ENCODE measurements around the gene DYNC2I2. TPM values are rescaled to one million over a fixed set of nuclear protein-coding genes. Genes with fewer than 3 reads are reported as not detected.

Gene DYNC2I2
- polyA plus RNA-seq, 2 donors = 45.7 to 48.0 TPM

DNA sequence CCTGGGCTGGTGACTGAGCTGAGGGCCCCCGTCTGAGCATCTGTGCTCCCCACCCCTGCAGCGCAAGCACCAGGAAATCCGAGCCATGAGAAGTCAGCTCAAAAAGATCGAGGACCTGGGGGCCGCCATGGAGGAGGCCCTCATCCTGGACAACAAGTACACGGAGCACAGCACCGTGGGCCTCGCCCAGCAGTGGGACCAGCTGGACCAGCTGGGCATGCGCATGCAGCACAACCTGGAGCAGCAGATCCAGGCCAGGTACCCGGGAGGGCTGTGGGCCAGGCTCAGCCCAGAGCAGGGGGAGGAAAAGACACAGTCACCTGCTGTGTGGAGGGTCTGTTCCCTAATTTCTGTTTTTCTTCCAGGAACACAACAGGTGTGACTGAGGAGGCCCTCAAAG is 24.6 kb downstream of the DYNC2I2 start:
- Histone ChIP-seq H3K9me3 (ENCODE audit: control insufficient read depth in 2 of 2, insufficient read depth in 1 of 2, low read depth in 1 of 2, low read length in 1 of 2) (no peaks in the 10 kb centered on the region), H3K36me3 (ENCODE audit: control insufficient read depth in 2 of 2, insufficient read depth in 2 of 2, low read length in 1 of 2) (peaks cover 44 to 58% of the 10 kb centered on the region in 2 donors), H3K27me3 (ENCODE audit: control insufficient read depth in 1 of 2, insufficient read depth in 2 of 2, low read length in 2 of 2) (no peaks in the 10 kb centered on the region), H3K27ac (ENCODE audit: low read depth in 2 of 2, low read length in 1 of 2) (no peak overlapping the region), H3K4me1 (ENCODE audit: control insufficient read depth in 2 of 2, insufficient read depth in 2 of 2, low read length in 1 of 2) (peaks cover 13 to 38% of the 10 kb centered on the region in 2 donors), H3K4me3 (ENCODE audit: low read depth in 1 of 2, low read length in 2 of 2) (no peak overlapping the region)
- WGBS, 2 donors = 81 to 84% methylated on average over 10 of the region's 10 CpGs

DNA sequence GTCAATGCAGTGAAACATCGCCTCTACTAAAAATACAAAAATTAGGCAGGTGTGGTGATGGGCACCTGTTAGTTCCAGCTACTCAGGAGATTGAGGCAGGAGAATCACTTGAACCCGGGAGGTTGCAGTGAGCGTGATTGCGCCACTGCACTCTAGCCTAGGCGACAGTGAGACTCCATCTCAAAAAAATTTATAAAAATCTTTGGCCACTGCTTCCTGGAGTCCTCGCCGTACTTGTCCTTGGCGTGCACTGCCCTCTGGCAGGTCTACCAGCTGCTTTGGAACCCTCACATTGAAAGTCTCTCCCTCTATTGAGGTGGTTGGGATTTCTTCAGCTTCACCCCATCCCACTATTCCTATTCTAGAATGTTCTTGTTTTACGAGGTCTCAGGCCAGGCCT is 25.0 kb downstream of the DYNC2I2 start:
- H3K9me3 ChIP-seq (ENCODE audit: control insufficient read depth in 2 of 2, insufficient read depth in 1 of 2, low read depth in 1 of 2, low read length in 1 of 2) = no peaks in the 10 kb centered on the region
- no peak overlapping the region for H3K27ac ChIP-seq (ENCODE audit: low read depth in 2 of 2, low read length in 1 of 2)
- WGBS, 2 donors = 93% methylated on average over 9 of the region's 9 CpGs
- H3K4me1 ChIP-seq (ENCODE audit: control insufficient read depth in 2 of 2, insufficient read depth in 2 of 2, low read length in 1 of 2) = peaks cover 13 to 37% of the 10 kb centered on the region in 2 donors
- H3K27me3 ChIP-seq (ENCODE audit: control insufficient read depth in 1 of 2, insufficient read depth in 2 of 2, low read length in 2 of 2) = no peaks in the 10 kb centered on the region
- peaks cover 46 to 59% of the 10 kb centered on the region in 2 donors for H3K36me3 ChIP-seq (ENCODE audit: control insufficient read depth in 2 of 2, insufficient read depth in 2 of 2, low read length in 1 of 2)
- no peak overlapping the region for H3K4me3 ChIP-seq (ENCODE audit: low read depth in 1 of 2, low read length in 2 of 2)

DNA sequence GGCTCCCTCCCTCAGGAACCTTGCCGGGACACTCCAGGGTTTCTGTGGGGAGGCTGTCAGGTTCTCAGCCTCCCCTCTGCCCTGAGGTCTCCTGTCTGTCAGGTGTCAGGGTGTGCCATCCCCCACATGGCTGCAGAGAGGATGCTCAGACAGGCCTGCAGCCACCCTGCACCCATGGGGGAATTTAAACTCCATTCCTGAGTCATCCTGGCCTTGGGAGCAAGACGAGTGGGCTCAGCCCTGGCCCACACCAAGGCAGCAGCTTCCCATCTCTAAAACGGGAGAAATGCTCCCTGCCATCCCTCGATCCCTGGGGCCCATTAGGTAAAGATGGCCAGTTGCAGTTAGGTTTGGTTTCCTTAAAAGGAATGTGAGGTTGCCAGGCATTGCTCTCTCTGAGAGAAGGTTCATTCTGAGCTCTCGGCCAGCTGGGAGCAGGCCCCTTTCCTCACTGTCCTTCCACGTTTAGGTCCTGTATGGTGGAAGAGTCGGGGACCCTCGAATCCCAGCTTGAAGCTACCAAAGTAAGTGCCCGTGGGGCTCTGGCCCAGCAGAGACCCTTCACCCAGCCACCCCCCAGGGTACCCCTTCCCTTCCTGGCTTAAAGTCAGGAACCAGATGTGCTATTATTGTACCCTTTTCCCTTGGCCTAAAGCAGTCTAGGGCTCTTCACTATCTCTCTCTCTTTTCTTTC is 26.6 kb downstream of the DYNC2I2 start:
- H3K4me1 ChIP-seq (ENCODE audit: control insufficient read depth in 2 of 2, insufficient read depth in 2 of 2, low read length in 1 of 2) = peaks cover 6 to 26% of the 10 kb centered on the region in 2 donors
- H3K27ac ChIP-seq (ENCODE audit: low read depth in 2 of 2, low read length in 1 of 2) = no peak overlapping the region
- H3K4me3 ChIP-seq (ENCODE audit: low read depth in 1 of 2, low read length in 2 of 2) = no peak overlapping the region
- no peaks in the 10 kb centered on the region for H3K9me3 ChIP-seq (ENCODE audit: control insufficient read depth in 2 of 2, insufficient read depth in 1 of 2, low read depth in 1 of 2, low read length in 1 of 2)
- peaks cover 46 to 76% of the 10 kb centered on the region in 2 donors for H3K36me3 ChIP-seq (ENCODE audit: control insufficient read depth in 2 of 2, insufficient read depth in 2 of 2, low read length in 1 of 2)
- H3K27me3 ChIP-seq (ENCODE audit: control insufficient read depth in 1 of 2, insufficient read depth in 2 of 2, low read length in 2 of 2) = no peaks in the 10 kb centered on the region
- 66 to 71% methylated on average over 9 of the region's 9 CpGs for WGBS, 2 donors

DNA sequence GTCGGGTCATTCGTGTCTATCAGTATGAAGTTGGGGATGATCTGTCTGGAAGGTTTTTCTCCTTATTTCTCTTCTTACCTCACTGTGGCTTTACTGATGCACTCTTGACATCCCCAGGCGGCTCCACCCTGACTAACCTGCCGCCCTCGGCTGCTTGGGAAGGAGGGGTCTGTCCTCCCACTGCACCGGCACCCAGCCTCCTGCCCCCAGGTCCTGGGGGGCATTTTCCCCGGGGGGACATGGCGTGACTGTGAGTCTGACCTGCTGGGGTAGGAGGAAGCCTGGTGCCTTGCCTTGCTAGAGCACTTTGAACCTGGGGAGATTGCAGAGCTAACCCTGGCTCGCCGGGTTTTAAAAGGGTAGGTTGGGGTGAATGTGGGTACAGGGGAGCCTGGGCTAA is 27.5 kb downstream of the DYNC2I2 start:
- WGBS, 2 donors = 75 to 86% methylated on average over 10 of the region's 10 CpGs
- no peak overlapping the region for H3K27ac ChIP-seq (ENCODE audit: low read depth in 2 of 2, low read length in 1 of 2)
- peaks cover under 1 to 19% of the 10 kb centered on the region in 2 donors for H3K4me1 ChIP-seq (ENCODE audit: control insufficient read depth in 2 of 2, insufficient read depth in 2 of 2, low read length in 1 of 2)
- H3K4me3 ChIP-seq (ENCODE audit: low read depth in 1 of 2, low read length in 2 of 2) = no peak overlapping the region
- no peaks in the 10 kb centered on the region for H3K27me3 ChIP-seq (ENCODE audit: control insufficient read depth in 1 of 2, insufficient read depth in 2 of 2, low read length in 2 of 2)
- no peaks in the 10 kb centered on the region for H3K9me3 ChIP-seq (ENCODE audit: control insufficient read depth in 2 of 2, insufficient read depth in 1 of 2, low read depth in 1 of 2, low read length in 1 of 2)
- H3K36me3 ChIP-seq (ENCODE audit: control insufficient read depth in 2 of 2, insufficient read depth in 2 of 2, low read length in 1 of 2) = peaks cover 49 to 82% of the 10 kb centered on the region in 2 donors

DNA sequence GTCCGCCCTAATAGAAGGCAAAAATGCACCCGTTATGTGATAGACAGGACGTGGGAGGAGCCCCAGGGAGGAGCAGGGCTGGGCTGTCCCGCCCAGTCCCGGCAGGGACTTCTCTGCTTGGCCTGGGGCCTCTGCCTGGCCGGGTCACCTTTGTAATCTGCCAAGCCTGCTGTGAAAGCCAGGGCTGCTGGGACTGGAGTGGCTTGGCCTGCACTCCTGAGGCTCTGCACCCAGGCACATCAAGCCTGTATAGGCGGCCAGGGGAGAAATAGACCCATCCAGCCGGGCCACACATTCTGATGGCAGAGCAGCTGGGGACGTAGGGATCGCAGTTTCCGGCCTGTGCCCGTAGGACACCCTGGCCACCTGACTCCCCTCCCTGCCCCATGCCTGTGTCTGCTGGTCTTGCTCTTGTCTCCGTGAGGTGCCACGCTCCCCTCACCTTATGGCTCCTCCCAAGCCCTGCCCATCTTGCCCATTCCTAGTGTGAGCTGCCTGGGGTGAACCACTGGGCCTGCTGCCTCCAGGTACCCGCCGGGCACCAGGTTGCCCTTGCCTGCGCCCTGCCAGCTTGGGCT is 28.1 kb downstream of the DYNC2I2 start:
- H3K9me3 ChIP-seq (ENCODE audit: control insufficient read depth in 2 of 2, insufficient read depth in 1 of 2, low read depth in 1 of 2, low read length in 1 of 2) = no peaks in the 10 kb centered on the region
- 44 to 53% methylated on average over 17 of the region's 17 CpGs for WGBS, 2 donors
- peak overlapping the region; percentile 51 to 53 for H3K27ac ChIP-seq (ENCODE audit: low read depth in 2 of 2, low read length in 1 of 2)
- peaks cover 0 to 19% of the 10 kb centered on the region in 2 donors for H3K4me1 ChIP-seq (ENCODE audit: control insufficient read depth in 2 of 2, insufficient read depth in 2 of 2, low read length in 1 of 2)
- peaks cover 44 to 78% of the 10 kb centered on the region in 2 donors for H3K36me3 ChIP-seq (ENCODE audit: control insufficient read depth in 2 of 2, insufficient read depth in 2 of 2, low read length in 1 of 2)
- H3K4me3 ChIP-seq (ENCODE audit: low read depth in 1 of 2, low read length in 2 of 2) = no peak overlapping the region
- no peaks in the 10 kb centered on the region for H3K27me3 ChIP-seq (ENCODE audit: control insufficient read depth in 1 of 2, insufficient read depth in 2 of 2, low read length in 2 of 2)

DNA sequence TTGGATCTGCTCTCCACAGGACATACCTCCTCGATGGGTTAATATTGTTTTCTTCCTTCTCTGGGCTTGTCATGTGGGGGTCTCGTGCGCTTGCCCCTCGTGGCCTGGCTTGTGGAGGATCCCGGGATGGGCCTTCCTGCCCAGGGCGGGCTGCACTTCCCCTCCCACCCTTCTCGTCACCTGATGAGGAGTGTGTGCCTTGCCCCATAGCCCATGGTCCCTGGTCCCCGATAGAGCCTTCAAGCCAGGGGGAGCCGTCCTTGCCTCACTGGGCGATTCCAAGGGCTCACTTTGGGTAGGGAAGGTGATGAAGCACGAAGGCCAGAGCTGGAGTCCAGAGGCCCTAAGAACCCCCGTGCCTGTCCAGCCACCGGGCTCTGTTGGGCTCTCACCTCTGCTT is 28.7 kb downstream of the DYNC2I2 start:
- Histone ChIP-seq H3K36me3 (ENCODE audit: control insufficient read depth in 2 of 2, insufficient read depth in 2 of 2, low read length in 1 of 2) (peaks cover 38 to 71% of the 10 kb centered on the region in 2 donors), H3K4me1 (ENCODE audit: control insufficient read depth in 2 of 2, insufficient read depth in 2 of 2, low read length in 1 of 2) (peaks cover 0 to 19% of the 10 kb centered on the region in 2 donors), H3K4me3 (ENCODE audit: low read depth in 1 of 2, low read length in 2 of 2) (no peak overlapping the region), H3K27me3 (ENCODE audit: control insufficient read depth in 1 of 2, insufficient read depth in 2 of 2, low read length in 2 of 2) (no peaks in the 10 kb centered on the region), H3K9me3 (ENCODE audit: control insufficient read depth in 2 of 2, insufficient read depth in 1 of 2, low read depth in 1 of 2, low read length in 1 of 2) (no peaks in the 10 kb centered on the region), H3K27ac (ENCODE audit: low read depth in 2 of 2, low read length in 1 of 2) (peak overlapping the region in 1 of 2 donors; percentile 14)
- WGBS, 2 donors = 81% methylated on average over 13 of the region's 13 CpGs

DNA sequence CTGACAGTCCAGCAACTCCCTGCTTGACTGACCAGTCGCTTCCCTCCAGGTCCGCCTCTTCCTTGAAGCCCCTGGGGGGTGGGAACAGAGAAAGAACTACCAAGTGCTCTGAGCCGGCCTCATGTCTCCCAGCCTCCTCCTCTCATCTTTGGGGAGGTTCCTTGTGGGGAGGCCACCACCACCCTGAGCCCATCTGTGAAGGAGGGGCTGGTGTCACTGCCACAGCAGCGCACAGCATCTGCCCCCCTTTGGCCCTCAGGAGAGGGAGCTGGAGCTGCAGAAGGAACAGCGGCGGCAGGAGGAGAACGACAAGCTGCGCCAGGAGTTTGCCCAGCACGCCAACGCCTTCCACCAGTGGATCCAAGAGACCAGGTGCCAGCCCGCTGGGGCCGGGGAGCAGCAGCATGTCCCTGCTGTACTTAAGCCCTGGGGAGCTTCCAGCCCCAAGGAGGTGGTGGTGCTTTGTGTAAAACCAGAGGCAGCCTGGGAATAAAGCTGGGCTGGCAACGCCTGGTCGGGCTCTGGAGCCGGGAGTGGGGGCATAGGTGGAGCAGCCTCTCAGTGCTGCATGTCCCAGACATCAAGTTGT is 29.4 kb downstream of the DYNC2I2 start:
- H3K4me3 ChIP-seq (ENCODE audit: low read depth in 1 of 2, low read length in 2 of 2) = no peak overlapping the region
- no peaks in the 10 kb centered on the region for H3K9me3 ChIP-seq (ENCODE audit: control insufficient read depth in 2 of 2, insufficient read depth in 1 of 2, low read depth in 1 of 2, low read length in 1 of 2)
- peaks cover 32 to 66% of the 10 kb centered on the region in 2 donors for H3K36me3 ChIP-seq (ENCODE audit: control insufficient read depth in 2 of 2, insufficient read depth in 2 of 2, low read length in 1 of 2)
- no peak overlapping the region for H3K27ac ChIP-seq (ENCODE audit: low read depth in 2 of 2, low read length in 1 of 2)
- H3K27me3 ChIP-seq (ENCODE audit: control insufficient read depth in 1 of 2, insufficient read depth in 2 of 2, low read length in 2 of 2) = no peaks in the 10 kb centered on the region
- H3K4me1 ChIP-seq (ENCODE audit: control insufficient read depth in 2 of 2, insufficient read depth in 2 of 2, low read length in 1 of 2) = peaks cover 0 to 19% of the 10 kb centered on the region in 2 donors
- 71 to 81% methylated on average over 15 of the region's 15 CpGs for whole genome bisulfite sequencing, 2 donors

DNA sequence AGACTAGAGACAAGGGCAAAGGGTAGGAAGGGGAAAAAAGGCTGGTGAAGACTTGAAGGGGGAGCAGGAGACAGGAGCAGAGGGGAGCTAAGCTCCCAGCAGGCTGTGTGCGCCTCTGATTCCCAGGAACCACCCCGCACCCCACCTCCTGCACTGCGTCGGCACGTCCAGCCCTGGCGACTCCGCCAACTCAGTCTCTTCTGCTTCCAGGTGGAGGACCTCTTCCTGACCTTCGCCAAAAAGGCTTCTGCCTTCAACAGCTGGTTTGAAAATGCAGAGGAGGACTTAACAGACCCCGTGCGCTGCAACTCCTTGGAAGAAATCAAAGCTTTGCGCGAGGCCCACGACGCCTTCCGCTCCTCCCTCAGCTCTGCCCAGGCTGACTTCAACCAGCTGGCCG is 30.5 kb downstream of the DYNC2I2 start:
- 88 to 89% methylated on average over 16 of the region's 16 CpGs for WGBS, 2 donors
- peaks cover 0 to 16% of the 10 kb centered on the region in 2 donors for H3K4me1 ChIP-seq (ENCODE audit: control insufficient read depth in 2 of 2, insufficient read depth in 2 of 2, low read length in 1 of 2)
- H3K4me3 ChIP-seq (ENCODE audit: low read depth in 1 of 2, low read length in 2 of 2) = no peak overlapping the region
- H3K9me3 ChIP-seq (ENCODE audit: control insufficient read depth in 2 of 2, insufficient read depth in 1 of 2, low read depth in 1 of 2, low read length in 1 of 2) = no peaks in the 10 kb centered on the region
- peaks cover 33 to 69% of the 10 kb centered on the region in 2 donors for H3K36me3 ChIP-seq (ENCODE audit: control insufficient read depth in 2 of 2, insufficient read depth in 2 of 2, low read length in 1 of 2)
- no peak overlapping the region for H3K27ac ChIP-seq (ENCODE audit: low read depth in 2 of 2, low read length in 1 of 2)
- no peaks in the 10 kb centered on the region for H3K27me3 ChIP-seq (ENCODE audit: control insufficient read depth in 1 of 2, insufficient read depth in 2 of 2, low read length in 2 of 2)

DNA sequence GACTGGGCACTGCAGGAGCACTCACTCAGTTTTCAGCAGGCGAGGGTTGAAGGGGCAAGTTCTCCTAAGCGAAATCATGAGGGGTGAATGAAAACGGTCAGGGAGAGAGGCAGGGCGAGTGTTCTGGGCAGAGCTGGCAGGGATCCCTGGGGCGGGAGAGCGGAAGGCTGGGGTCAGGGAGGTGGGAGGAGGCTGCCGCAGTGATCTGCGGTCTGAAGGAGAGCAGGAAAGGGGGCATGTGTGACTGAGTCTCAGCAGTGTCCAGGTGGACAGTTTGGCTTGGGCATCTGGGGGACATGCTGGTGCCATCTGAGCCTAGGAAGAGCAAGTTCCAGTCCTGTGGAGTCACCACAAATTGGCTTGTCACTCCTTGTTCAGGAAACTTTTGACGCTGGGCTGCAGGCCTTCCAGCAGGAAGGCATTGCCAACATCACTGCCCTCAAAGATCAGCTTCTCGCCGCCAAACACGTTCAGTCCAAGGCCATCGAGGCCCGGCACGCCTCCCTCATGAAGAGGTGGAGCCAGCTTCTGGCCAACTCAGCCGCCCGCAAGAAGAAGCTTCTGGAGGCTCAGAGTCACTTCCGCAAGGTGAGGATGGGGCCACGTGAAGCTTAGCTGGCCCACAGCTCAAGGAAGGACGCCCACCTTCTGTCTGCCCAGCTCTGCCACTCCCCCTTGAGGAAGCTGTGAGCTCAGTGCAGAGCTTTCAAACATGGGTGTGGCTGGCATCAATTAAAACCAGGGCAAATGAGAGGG is 31.1 kb downstream of the DYNC2I2 start:
- H3K27ac ChIP-seq (ENCODE audit: low read depth in 2 of 2, low read length in 1 of 2) = no peak overlapping the region

More for the DNA sequence above, 31.1 kb downstream of the DYNC2I2 start:
- H3K9me3 ChIP-seq (ENCODE audit: control insufficient read depth in 2 of 2, insufficient read depth in 1 of 2, low read depth in 1 of 2, low read length in 1 of 2) = no peaks in the 10 kb centered on the region
- H3K36me3 ChIP-seq (ENCODE audit: control insufficient read depth in 2 of 2, insufficient read depth in 2 of 2, low read length in 1 of 2) = peaks cover 39 to 72% of the 10 kb centered on the region in 2 donors
- H3K4me3 ChIP-seq (ENCODE audit: low read depth in 1 of 2, low read length in 2 of 2) = no peak overlapping the region
- WGBS, 2 donors = 71 to 84% methylated on average over 20 of the region's 20 CpGs
- peaks cover 0 to 16% of the 10 kb centered on the region in 2 donors for H3K4me1 ChIP-seq (ENCODE audit: control insufficient read depth in 2 of 2, insufficient read depth in 2 of 2, low read length in 1 of 2)
- no peaks in the 10 kb centered on the region for H3K27me3 ChIP-seq (ENCODE audit: control insufficient read depth in 1 of 2, insufficient read depth in 2 of 2, low read length in 2 of 2)

All from esophagus (tissue), 2 donors.